ENCODE data around the gene ZMPSTE24.
"Not testable (repeated sequence)": the region's sequence is repeated elsewhere in the genome, so short reads cannot be mapped to it uniquely, and the experiment has no call there.

The ZMPSTE24 gene

DNA sequence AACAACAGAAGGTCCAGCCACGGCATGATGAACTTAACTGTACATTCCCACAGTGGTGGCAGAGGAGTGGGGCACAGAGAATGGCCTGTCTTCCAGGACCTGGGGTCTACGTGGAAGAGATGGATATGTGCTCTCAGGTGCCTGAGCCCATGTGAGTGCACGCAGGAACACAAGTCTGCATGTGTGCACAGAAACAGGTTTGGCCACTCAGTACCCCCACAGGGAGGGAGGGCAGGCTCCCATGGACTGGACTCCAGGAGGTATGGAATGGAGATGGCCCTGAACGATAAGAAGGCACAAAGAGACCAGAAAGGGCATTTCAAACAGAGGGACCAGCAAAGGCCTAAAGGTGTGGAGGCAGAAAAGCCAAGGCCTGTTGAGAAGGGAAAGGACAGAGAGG is 48.3 kb downstream of the ZMPSTE24 start:
- DNase-seq, result no peak

- no peak for DNase-seq
Measured at GRCh38 chr1:40307186-40307585, 49.1 kb downstream of the ZMPSTE24 start.

GRCh38 chr1:40308036-40308727 is 50.1 kb downstream of the ZMPSTE24 start:
- no peak for DNase-seq

- DNase-seq, result no peak
Measured at GRCh38 chr1:40309374-40310128, 51.5 kb downstream of the ZMPSTE24 start.

- DNase-seq, result no peak
Measured at GRCh38 chr1:40310129-40310461, 52.1 kb downstream of the ZMPSTE24 start.

DNA sequence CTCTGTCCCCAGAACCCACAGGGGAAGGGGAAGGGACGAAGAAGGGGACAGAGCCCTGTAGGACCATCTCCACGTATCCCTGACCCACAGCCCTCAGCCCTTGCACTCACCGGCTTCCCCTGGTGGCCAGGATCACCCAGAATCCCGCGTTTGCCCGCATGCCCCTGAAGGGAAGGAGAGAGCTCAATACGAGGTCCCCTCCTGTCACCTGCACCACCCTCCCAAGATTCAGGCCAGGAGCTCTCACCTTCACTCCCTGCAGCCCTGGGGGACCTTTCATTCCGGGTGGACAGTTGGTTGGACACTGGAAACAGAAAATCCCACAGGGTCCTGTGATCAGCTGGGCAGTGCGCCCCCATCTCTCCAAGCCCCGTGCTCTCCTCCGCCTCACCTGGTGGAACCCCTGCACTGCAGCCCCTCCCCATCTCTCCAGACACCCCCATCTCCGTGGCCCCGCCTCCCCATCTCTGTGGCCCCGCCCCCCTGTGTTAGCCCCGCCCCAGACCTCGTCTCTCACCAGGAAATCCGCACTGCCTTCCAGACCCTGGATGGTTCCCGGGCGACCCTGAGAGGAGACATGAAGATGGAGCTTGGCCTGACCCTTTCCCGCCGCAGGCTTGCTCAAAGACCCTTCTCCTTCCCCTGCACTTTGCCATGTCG is 53.1 kb downstream of the ZMPSTE24 start:
- no peak for DNase-seq

GRCh38 chr1:40311692-40312091 is 53.7 kb downstream of the ZMPSTE24 start:
- DNase-seq, result no peak

GRCh38 chr1:40312238-40313205 is 54.5 kb downstream of the ZMPSTE24 start:
- peak; percentile 67 for DNase-seq

DNA sequence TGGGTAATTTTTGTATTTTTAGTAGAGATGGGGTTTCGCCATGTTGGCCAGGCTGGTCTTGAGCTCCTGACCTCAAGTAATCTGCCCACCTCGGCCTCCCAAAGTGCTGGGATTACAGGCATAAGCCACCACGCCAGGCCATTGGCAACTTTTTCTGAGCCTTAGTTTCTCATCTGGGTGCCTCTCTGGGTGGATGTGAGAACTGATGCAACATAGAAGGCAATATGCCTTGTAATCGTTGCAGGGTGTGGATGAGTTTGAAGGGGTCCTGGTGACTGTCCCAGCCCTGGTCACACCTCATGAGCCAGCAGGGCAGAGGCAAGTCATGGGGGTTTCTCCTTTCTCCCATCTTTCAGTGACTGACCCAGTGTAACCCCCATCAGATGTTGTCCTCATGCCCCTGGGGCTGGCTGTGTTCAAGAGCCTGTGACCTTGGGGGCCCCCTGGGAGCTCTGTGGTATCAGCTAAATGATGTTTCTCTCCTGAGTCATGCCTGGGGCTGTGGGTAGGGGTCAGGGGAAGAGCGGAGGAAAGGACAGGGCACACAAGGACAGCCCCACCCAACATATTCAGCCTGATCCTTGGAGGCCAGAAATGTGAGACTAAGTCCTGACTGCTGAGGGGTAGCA is 55.4 kb downstream of the ZMPSTE24 start:
- DNase-seq, result peak; percentile 31

DNA sequence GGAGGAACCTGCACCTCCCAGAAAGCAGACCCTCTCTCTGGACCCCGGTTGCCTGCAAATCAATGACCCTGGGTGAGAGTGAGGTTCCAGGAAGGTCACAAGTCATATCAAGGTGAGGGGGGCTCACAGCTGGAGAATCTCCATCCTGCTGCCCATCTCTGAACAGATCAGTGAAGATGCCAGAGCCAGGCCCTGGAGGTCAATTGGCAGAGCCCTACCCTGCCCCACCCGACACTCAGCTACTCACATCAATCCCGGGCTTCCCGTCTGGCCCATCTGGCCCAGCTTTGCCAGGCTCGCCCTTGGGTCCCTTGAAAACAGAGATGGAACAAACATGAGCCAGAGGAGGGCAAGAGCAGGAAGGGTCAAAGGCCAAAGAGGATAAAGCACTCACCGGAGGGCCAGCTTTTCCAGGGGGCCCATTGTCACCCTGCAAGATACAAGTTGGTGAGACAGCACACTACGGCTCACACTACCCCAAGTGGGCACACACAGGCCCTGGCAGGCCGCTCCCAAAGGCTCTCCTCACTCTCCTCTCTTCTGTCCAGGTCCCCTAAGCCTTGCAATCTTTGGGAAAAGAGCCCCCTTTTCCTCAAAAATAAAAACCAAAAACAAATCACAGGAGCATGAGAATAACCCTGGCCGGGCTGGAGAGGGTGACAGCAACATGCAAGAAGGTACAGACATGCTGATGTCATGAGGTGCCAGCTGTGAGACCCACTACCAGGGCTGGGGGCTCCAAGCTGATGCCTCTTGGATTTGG is 56.1 kb downstream of the ZMPSTE24 start:
- no peak for DNase-seq

- DNase-seq, result no peak
Measured at GRCh38 chr1:40314721-40315238, 56.7 kb downstream of the ZMPSTE24 start.

DNA sequence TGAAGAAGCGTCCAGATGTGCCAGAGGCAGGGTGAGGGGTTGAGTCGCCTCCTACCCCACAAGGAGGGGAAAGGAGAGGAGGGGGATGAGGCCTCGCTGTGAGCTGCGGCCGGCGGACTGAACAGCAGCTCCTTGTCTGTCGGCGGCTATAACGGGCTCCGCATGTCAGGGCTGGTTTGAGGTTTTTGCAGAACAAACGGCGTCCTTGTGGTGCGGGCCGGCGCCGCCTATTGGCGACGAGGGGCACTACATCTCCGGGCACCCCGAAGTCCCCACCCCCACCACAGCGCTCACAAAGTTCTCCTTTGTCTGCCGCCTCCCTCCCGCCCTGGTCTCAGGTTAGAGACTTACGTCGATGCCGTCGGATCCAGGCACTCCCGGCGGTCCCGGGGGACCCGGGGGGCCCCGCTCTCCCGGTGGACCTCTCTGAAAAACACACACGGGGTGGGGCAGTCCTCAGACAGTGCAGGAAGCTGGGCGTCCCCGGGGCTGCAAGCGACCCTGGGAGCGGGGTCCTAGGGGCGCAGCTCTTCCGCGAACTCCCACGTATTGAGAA is 57.3 kb downstream of the ZMPSTE24 start:
- DNase-seq, result peak; percentile 82

- DNase-seq, result no peak
Measured at GRCh38 chr1:40315795-40316594, 58.0 kb downstream of the ZMPSTE24 start.

DNA sequence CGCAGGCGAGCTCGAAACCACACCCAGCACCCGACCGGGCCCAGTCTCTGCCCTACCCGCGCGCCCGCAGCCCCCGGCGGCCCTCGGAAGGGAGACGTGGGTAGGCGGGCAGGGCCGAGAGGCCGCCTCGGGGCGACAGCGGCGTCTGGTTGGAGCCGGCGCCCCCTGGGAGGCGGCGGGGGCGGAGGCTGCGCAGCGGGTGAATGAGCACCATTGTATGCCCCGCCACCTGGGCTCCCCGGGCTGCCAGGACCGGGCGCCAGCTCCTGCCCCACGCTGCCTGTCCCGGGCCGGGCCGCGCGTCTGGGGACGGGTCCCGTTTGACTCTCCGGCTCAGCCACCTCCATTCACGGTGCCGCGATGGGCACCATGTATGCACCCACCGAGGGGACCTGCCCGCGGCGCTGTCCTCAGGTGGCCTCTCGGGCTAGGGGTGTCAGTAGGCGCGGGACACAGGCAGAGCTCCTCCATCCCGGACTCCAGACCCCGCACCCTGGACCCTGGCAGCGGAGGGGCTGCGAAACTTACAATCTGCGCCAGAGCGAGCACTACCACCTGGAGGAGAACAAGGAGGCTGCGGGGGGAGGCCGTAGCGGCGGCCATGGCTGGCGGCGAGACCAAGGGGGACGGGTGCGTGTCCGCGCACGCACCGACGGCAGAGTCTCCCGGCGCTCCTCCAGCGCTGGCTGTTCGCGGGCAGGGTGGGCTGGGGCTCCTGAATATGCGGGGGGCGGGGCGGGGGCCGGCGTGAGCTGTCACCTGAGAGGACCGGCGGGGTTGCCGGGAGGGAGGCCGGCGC is 58.8 kb downstream of the ZMPSTE24 start, which contains the start of gene COL9A2:
COL9A2 (minus strand) TSS at position 692 of the 799 bp plus-strand sequence; CDS start at position 603, 89 bp downstream.
- DNase-seq, result no peak

- DNase-seq, result no peak
Measured at GRCh38 chr1:40317394-40318074, 59.5 kb downstream of the ZMPSTE24 start.

- DNase-seq, result no peak
Measured at GRCh38 chr1:40318476-40318875, 60.4 kb downstream of the ZMPSTE24 start.

DNA sequence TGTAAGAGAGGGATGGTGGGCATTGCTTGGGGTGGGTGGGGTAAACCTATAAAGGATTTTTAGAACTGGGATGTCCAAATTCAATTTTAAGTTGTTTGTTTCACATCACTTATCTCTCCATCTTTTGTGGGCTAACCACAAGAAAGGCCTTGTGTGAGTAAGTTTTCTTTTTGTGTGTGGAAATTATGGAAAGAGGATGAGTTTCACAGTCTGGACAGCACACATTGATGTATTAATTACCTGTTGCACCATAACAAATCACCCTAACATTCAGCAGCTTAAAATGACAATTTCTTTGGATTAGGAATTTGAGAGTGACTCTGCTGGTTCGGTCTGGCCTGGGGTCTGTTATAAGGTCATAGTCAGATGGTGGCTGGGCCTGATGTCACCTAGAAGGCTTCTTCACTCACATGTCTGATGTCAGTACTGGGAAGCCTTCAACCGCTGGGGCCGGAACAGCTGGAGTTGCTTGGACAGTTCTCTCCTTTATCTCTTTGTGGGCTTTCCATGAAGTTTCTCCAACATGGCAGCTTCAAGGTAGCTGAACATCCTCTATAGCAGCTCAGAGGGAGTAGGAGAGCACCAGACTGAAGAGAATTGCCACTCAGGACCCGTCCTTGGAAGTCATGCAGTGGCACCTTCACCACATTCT is 61.1 kb downstream of the ZMPSTE24 start:
- DNase-seq, result peak; percentile 64

GRCh38 chr1:40331403-40331802 is 73.4 kb downstream of the ZMPSTE24 start:
- not testable (repeated sequence) for DNase-seq
